ENCODE measurements around the gene NR1H2.
"Not testable (repeated sequence)": the region's sequence is repeated elsewhere in the genome, so short reads cannot be mapped to it uniquely, and the experiment has no call there.

NR1H2 gene

GRCh38 chr19:50344661-50345318, 31.5 kb upstream of the NR1H2 start:
- DNase-seq (ENCODE audit: low read depth in 2 of 2), result no peak

GRCh38 chr19:50347089-50347581, 29.1 kb upstream of the NR1H2 start:
- DNase-seq (ENCODE audit: low read depth in 2 of 2), result not testable (repeated sequence)

GRCh38 chr19:50349277-50350057, 26.8 kb upstream of the NR1H2 start:
- DNase-seq (ENCODE audit: low read depth in 2 of 2), result no peak

GRCh38 chr19:50352242-50352641, 24.0 kb upstream of the NR1H2 start:
- no peak for DNase-seq (ENCODE audit: low read depth in 2 of 2)

- not testable (repeated sequence) for DNase-seq (ENCODE audit: low read depth in 2 of 2)
These were observed 22.8 kb upstream of the NR1H2 start for GRCh38 chr19:50353487-50353880.

GRCh38 chr19:50356691-50357177, 19.5 kb upstream of the NR1H2 start:
- no peak for DNase-seq (ENCODE audit: low read depth in 2 of 2)

- DNase-seq (ENCODE audit: low read depth in 2 of 2), result peak in 1 of 2 experiments; percentile 13
These were observed 18.8 kb upstream of the NR1H2 start for GRCh38 chr19:50357178-50358100.

- DNase-seq (ENCODE audit: low read depth in 2 of 2), result no peak
These were observed 17.6 kb upstream of the NR1H2 start for GRCh38 chr19:50358483-50359327.

- no peak for DNase-seq (ENCODE audit: low read depth in 2 of 2)
These were observed 16.9 kb upstream of the NR1H2 start for GRCh38 chr19:50359328-50359818.

GRCh38 chr19:50361290-50362029, 14.8 kb upstream of the NR1H2 start:
- DNase-seq (ENCODE audit: low read depth in 2 of 2), result no peak

- no peak for DNase-seq (ENCODE audit: low read depth in 2 of 2)
These were observed 14.2 kb upstream of the NR1H2 start for GRCh38 chr19:50362030-50362412.

GRCh38 chr19:50362656-50363424, 13.4 kb upstream of the NR1H2 start:
- DNase-seq (ENCODE audit: low read depth in 2 of 2), result no peak

- DNase-seq (ENCODE audit: low read depth in 2 of 2), result no peak
These were observed 10.6 kb upstream of the NR1H2 start, which contains the start of gene NAPSA for GRCh38 chr19:50365434-50366306. Gene NAPSA (minus strand): TSS chr19:50365639. CDS start chr19:50365621, 18 bp downstream.

- DNase-seq (ENCODE audit: low read depth in 2 of 2), result peak; percentile 68 to 70
These were observed 7.3 kb upstream of the NR1H2 start for GRCh38 chr19:50368649-50369570.

GRCh38 chr19:50371914-50372475, 4.3 kb upstream of the NR1H2 start:
- no peak for DNase-seq (ENCODE audit: low read depth in 2 of 2)

GRCh38 chr19:50377051-50377461, 799 bp downstream of the NR1H2 start:
- DNase-seq (ENCODE audit: low read depth in 2 of 2), result no peak

GRCh38 chr19:50377517-50377916, 1.3 kb downstream of the NR1H2 start:
- DNase-seq (ENCODE audit: low read depth in 2 of 2), result no peak

All from fibroblast of skin of left biceps (primary cell).